ENCODE measurements around the gene TSPAN1.

Gene TSPAN1

GRCh38 chr1:46174448-46175231 is at the start of gene TSPAN1:
Gene TSPAN1, plus strand, starts transcription at chr1:46175087. Its CDS starts 6,021 bp downstream, at chr1:46181108.
- no peak for DNase-seq (ENCODE audit: low spot score)

DNA sequence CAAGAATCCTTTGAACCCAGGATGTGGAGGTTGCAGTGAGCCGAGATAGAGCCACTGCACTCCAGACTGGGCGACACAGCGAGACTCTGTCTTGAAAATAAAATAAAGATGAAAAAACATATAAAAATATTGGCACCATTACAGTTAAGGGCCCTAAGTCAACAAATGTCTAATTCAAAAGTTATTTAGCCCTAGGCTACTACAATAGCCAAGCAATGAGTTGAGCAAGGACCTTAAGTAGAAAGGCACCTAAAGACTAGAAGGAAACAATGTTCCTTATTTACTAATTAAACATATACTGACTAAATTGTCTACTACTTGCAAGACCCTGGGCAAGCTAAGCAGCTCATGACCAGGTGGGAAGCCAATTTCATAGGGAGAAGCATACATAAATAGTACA is 46.5 kb upstream of the TSPAN1 start:
- no peak for DNase-seq (ENCODE audit: low spot score)

DNA sequence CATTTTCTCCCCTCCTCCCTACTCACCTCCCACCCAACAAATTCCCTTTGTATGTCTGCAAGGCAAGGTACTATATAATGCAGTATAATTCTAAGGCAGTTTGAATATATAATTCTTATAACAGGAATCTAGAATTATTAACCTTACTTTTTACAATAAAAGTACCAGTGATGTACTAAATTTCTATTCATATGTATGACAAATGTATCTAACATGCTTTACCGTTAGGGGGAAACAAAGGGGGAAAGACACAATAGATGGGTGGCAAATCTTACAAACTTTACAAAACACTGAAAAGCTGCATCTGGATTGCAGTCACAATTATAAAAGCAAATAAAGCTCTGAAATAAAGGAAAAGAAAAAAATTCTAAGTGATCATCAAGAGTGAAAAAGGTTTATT is 44.8 kb upstream of the TSPAN1 start:
- peak; percentile 34 for DNase-seq (ENCODE audit: low spot score)

DNA sequence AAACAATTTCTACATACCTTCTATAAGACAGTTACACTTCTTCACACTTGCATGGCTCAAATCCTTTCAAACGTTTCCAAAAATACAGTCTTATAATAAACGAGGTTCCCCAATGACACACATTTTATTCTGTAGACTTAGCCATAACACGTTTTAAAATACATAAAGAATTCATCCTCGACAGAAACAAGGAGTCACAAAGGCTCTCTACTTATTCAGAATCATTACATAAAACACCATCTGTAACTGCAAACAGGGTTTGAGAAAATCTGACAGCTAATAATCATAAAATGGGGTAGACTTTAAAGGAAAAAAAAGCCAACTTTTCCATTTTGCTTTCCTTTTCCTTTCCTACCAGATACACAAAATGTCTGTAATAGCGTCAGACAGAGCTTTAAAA is 44.3 kb upstream of the TSPAN1 start:
- DNase-seq (ENCODE audit: low spot score), result peak; percentile 26

- peak; percentile 33 for DNase-seq (ENCODE audit: low spot score)
Observed at GRCh38 chr1:46131093-46131492, 43.8 kb upstream of the TSPAN1 start.

- DNase-seq (ENCODE audit: low spot score), result peak; percentile 61
Observed at GRCh38 chr1:46131712-46132528, 43.0 kb upstream of the TSPAN1 start.

DNA sequence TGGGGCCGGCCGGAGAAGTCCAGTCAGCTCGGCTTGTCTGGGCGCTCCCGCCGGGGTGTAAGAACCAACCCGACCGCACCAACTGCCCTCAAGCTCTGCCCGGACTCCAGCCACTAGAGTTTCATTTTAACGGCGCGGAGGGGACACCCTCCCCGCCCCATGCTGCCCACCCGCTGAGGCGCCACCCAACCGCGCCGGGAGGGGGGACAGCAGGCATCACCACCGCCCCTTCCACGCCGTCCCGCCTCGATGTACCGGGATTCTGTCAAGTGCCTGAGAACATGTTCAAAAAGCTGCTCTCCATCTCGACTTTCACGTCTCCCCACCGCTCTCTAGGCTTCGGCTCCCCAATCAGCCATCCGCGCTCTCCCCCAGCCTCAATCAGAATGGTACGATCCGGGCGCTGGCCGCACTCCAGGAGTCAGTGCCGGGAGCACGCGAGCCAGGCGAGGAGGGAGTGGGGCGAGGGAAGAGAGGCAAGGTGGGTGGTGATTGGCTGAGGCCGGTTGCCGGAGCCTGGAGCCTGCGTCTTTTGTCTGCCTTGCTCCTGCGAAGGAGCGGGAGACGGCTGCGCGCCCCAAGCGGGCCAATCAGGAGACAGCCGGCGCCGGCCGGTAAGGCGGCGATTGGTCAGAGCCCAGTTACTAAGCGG is 42.2 kb upstream of the TSPAN1 start, which contains the start of gene PIK3R3:
Gene PIK3R3 (minus strand): TSS at position 101 of the 652 bp plus-strand sequence. CDS start 677 bp downstream, outside the sequence.
- peak; percentile 98 for DNase-seq (ENCODE audit: low spot score)

DNA sequence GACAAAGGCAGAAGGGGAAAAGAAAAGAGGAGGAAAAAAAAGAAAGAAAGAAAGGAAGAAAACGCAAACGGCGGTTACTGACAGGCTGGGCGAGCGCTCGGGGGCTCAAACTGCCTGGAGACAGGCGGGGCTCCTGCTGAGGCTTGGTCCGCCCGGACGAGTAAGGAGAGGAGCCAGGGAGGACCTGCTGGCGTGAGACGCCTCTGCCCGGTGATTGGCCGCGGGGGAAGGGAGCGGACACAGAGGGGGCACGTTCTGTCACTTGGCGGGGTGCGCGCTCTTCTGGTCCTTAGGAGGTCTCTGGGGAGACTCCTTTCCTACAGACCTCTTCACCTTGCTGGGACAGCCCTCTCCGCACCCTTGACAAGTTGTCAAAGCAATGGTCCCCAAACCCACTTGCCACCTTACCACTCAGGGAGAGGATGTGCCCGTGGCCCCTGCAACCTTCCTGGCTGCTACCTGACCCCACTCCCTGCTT is 41.7 kb upstream of the TSPAN1 start:
- no peak for DNase-seq (ENCODE audit: low spot score)

- DNase-seq (ENCODE audit: low spot score), result peak; percentile 6
Observed at GRCh38 chr1:46133781-46134350, 41.0 kb upstream of the TSPAN1 start.

- DNase-seq (ENCODE audit: low spot score), result peak; percentile 19
Observed at GRCh38 chr1:46134660-46135331, 40.1 kb upstream of the TSPAN1 start.

DNA sequence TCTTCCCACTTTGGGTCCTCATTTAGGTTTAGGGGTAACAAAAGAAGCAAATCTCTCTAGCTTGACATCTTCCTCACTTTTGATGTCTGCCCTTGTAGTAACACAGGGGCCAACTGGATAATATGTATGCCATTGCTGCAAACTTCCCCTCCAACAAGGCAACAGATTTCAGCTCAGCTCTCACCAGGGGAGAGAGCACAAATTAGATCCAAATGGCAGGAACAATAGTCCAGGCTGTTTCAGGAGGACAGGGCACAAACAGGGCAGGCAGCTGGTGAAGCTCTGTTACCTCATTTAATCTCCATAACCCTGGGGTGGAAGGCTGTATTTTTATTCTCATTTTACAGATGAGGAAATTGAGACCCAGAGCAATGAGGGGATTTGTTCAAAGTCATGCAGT is 38.2 kb upstream of the TSPAN1 start:
- no peak for DNase-seq (ENCODE audit: low spot score)

GRCh38 chr1:46137916-46138315 is 37.0 kb upstream of the TSPAN1 start:
- no peak for DNase-seq (ENCODE audit: low spot score)

GRCh38 chr1:46148318-46148717 is 26.6 kb upstream of the TSPAN1 start:
- peak; percentile 15 for DNase-seq (ENCODE audit: low spot score)

- no peak for DNase-seq (ENCODE audit: low spot score)
Observed at GRCh38 chr1:46150085-46150484, 24.8 kb upstream of the TSPAN1 start.

GRCh38 chr1:46152016-46152415 is 22.9 kb upstream of the TSPAN1 start:
- no peak for DNase-seq (ENCODE audit: low spot score)

- DNase-seq (ENCODE audit: low spot score), result no peak
Observed at GRCh38 chr1:46153228-46153627, 21.7 kb upstream of the TSPAN1 start.

GRCh38 chr1:46153732-46154131 is 21.2 kb upstream of the TSPAN1 start:
- no peak for DNase-seq (ENCODE audit: low spot score)

DNA sequence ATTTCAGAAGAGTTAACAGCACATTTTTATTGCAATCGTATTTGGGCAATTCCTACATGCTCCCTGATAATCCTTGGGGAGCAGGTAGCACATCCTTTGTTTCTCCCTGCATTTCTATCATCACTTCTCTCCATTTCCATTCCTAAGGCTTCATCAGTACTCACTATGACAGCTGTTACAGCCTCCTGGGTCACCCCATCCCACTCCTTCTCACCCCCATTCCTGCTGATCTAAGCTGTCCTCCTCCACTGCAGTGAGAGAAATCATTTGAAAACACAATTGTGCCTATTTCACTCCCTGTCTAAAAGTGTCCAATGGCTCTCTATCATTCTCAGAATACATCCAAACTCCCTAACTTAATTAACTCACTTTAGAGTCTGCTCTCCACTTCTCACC is 17.0 kb upstream of the TSPAN1 start:
- DNase-seq (ENCODE audit: low spot score), result no peak

- no peak for DNase-seq (ENCODE audit: low spot score)
Observed at GRCh38 chr1:46158312-46159281, 16.3 kb upstream of the TSPAN1 start.

DNA sequence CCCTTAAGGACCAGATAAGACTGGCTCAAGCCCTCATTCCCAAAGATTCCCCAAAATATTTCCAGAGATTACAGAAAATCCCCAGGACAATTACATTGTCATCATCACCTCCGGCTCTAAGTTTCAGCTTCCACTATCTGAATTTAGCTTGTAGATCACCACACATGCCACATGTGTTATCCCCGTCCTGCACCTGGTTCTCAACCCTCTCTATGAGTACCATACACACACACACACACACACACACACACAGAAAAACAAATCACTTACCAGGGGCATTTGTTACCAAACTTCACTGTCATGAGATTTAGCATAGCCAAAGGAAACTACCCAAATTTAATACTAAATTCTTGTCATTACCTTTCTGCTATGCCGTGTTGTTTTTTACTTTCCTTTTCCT is 15.4 kb upstream of the TSPAN1 start:
- peak; percentile 15 for DNase-seq (ENCODE audit: low spot score)

Data from NAMALWA (cell line).